Endothelial cell of umbilical vein (primary cell): ENCODE data around the gene ESPNL. TPM values are rescaled to one million over a fixed set of nuclear protein-coding genes. Genes with fewer than 3 reads are reported as not detected.

ENCODE experiments used
- BruUV-seq: library from RNA; stranded (reverse); fragments of 400-500 nt; replicated peaks from 2 replicates; lab custom pipeline; 2021; lab: Mats Ljungman, UMichigan
- CTCF ChIA-PET: fragments of 300-600, 350-600 bp; sonication (Branson Sonifier 250); formaldehyde crosslinking; loops from one replicate; lab custom pipeline; 2021; ENCODE audit warnings: antibody characterized with exemption, inconsistent platforms; lab: Charles Lee
- POLR2A ChIA-PET: fragments of 300-600, 350-600 bp; sonication (Branson Sonifier 250); formaldehyde crosslinking; loops from one replicate; lab custom pipeline; 2021; ENCODE audit warnings: antibody characterized with exemption, inconsistent platforms; lab: Charles Lee
- DNase-seq: peaks from one replicate; pipeline ENCODE4 v3.0.0-alpha.2; 2011; ENCODE audit warnings: low read depth, low spot score
- FAIRE-seq: peaks from 2 replicates; lab custom pipeline; 2011; peaks lifted over from hg19 to GRCh38; lab: Jason Lieb, UNC
- H2AFZ ChIP-seq: 2 replicates; pipeline ENCODE4 v1.6.0; 2012; ENCODE audit warnings: low read depth, low read length, control low read depth, inconsistent platforms
- H3K27ac ChIP-seq: 2 replicates; pipeline ENCODE4 v1.5.1; 2011; ENCODE audit warnings: low read depth, mild to moderate bottlenecking, control low read depth, low read length, moderate library complexity; ENCODE audit not compliant: insufficient read depth
- H3K27me3 ChIP-seq, 2 experiments: 2 replicates each; pipeline versions ENCODE4 v1.6.0 to v1.6.1; 2011; ENCODE audit warnings: low read length in 2 of 2, mixed read lengths in 1 of 2; ENCODE audit not compliant: control insufficient read depth in 2 of 2, insufficient read depth in 2 of 2
- H3K36me3 ChIP-seq, 2 experiments: 2 replicates in 1 of 2; 3 replicates in 1 of 2; pipeline ENCODE4 v1.5.1; 2011; ENCODE audit warnings: low read length in 2 of 2, mild to moderate bottlenecking in 1 of 2, moderate library complexity in 1 of 2; ENCODE audit not compliant: control insufficient read depth in 2 of 2, insufficient read depth in 2 of 2; ENCODE audit errors: extremely low read depth in 1 of 2
- H3K4me1 ChIP-seq: 3 replicates; pipeline ENCODE4 v1.5.1; 2011; ENCODE audit warnings: mild to moderate bottlenecking, low read length; ENCODE audit not compliant: control insufficient read depth, insufficient read depth; ENCODE audit errors: extremely low read depth
- H3K4me2 ChIP-seq: 2 replicates; pipeline ENCODE4 v1.6.1; 2011; ENCODE audit warnings: low read length, control low read depth, mixed read lengths; ENCODE audit not compliant: insufficient read depth
- H3K4me3 ChIP-seq, 3 experiments: fragments of 200-600 bp in 1 of 3; sonication (generic), shearing (Covaris generic) in 1 of 3; replicated peaks in 1 of 3; 2 replicates each; pipeline ENCODE4 v1.5.1; 2011 to 2016; ENCODE audit warnings: control low read depth in 3 of 3, low read length in 3 of 3, mild to moderate bottlenecking in 2 of 3, inconsistent platforms in 1 of 3, low read depth in 1 of 3, moderate library complexity in 1 of 3; ENCODE audit not compliant: insufficient read depth in 1 of 3
- H3K79me2 ChIP-seq: 2 replicates; pipeline ENCODE4 v1.6.0; 2012; ENCODE audit warnings: low read length, inconsistent platforms; ENCODE audit not compliant: control insufficient read depth, insufficient read depth
- H3K9ac ChIP-seq: replicated peaks from 2 replicates; pipeline ENCODE3; 2011; ENCODE audit warnings: low read length, control low read depth; ENCODE audit not compliant: insufficient read depth; ENCODE audit errors: extremely low read depth
- H3K9me1 ChIP-seq: replicated peaks from 3 replicates; pipeline ENCODE4 v1.6.0; 2011; ENCODE audit warnings: mild to moderate bottlenecking, low read length; ENCODE audit not compliant: control insufficient read depth, insufficient read depth; ENCODE audit errors: extremely low read depth
- H3K9me3 ChIP-seq: replicated peaks from 2 replicates; pipeline ENCODE4 v1.5.1; 2012; ENCODE audit warnings: low read length, inconsistent platforms; ENCODE audit not compliant: control insufficient read depth, insufficient read depth
- H4K20me1 ChIP-seq: replicated peaks from 2 replicates; pipeline ENCODE3; 2011; ENCODE audit warnings: mild to moderate bottlenecking, low read length; ENCODE audit not compliant: control insufficient read depth, insufficient read depth; ENCODE audit errors: extremely low read depth
- CTCF ChIP-seq, 2 donors: IDR thresholded peaks; 1 replicate in 1 of 2; 2 replicates in 1 of 2; pipeline ENCODE4 v1.5.1; 2011; ENCODE audit warnings: low read length in 2 of 2, mild to moderate bottlenecking in 2 of 2, moderate library complexity in 2 of 2, control low read depth in 1 of 2, inconsistent platforms in 1 of 2, low read depth in 1 of 2; ENCODE audit not compliant: insufficient read depth in 1 of 2; ENCODE audit errors: extremely low read depth in 1 of 2
- EZH2 ChIP-seq: IDR thresholded peaks from 2 replicates; pipeline ENCODE4 v1.6.1; 2012; ENCODE audit warnings: borderline replicate concordance, low read depth, mild to moderate bottlenecking, moderate library complexity, low read length, inconsistent platforms; ENCODE audit not compliant: severe bottlenecking
- FOS ChIP-seq: IDR thresholded peaks from 2 replicates; pipeline ENCODE4 v1.6.1; 2011; ENCODE audit warnings: mild to moderate bottlenecking, low read length, moderate library complexity, borderline replicate concordance; ENCODE audit not compliant: insufficient read depth
- GATA2 ChIP-seq: IDR thresholded peaks from 2 replicates; pipeline ENCODE4 v1.7.0; 2011; ENCODE audit warnings: low read depth, mild to moderate bottlenecking, moderate library complexity, mixed read lengths, low read length; ENCODE audit not compliant: insufficient read length, insufficient read depth
- JUN ChIP-seq: IDR thresholded peaks from 2 replicates; pipeline ENCODE4 v1.6.1; 2011; ENCODE audit warnings: borderline replicate concordance, low read depth; ENCODE audit not compliant: insufficient read length, insufficient read depth
- MAX ChIP-seq: IDR thresholded peaks from 2 replicates; pipeline ENCODE4 v1.6.1; 2011; ENCODE audit not compliant: insufficient read depth, insufficient read length
- MYC ChIP-seq: IDR thresholded peaks from one replicate; pipeline ENCODE4 v1.6.1; 2011; ENCODE audit warnings: mild to moderate bottlenecking, low read depth, low read length
- POLR2A ChIP-seq: IDR thresholded peaks from 2 replicates; pipeline ENCODE4 v1.6.1; 2012; ENCODE audit warnings: low read depth, mild to moderate bottlenecking, control low read depth, low read length
- POLR2AphosphoS5 ChIP-seq: IDR thresholded peaks from 2 replicates; pipeline ENCODE4 v1.6.1; 2012; ENCODE audit warnings: low read depth, mild to moderate bottlenecking, control low read depth, low read length, moderate library complexity; ENCODE audit not compliant: insufficient read depth
- dilution Hi-C: fragments of 300-500 bp; cut with MboI; formaldehyde crosslinking; loops from one replicate; pipeline ENCODE4 v1.15.0; 2019; ENCODE audit warnings: low sequenced_read_pairs; ENCODE audit not compliant: extremely low pct_ligation_motif_present
- intact Hi-C: fragments of 100-400 bp; cut with micrococcal nuclease; formaldehyde crosslinking; loops from one replicate; pipeline ENCODE4 v1.10.0; 2022
- polyA plus RNA-seq, 4 experiments: library from polyadenylated mRNA; depleted of rRNA in 3 of 4; stranded (reverse) in 3 of 4; unstranded in 1 of 4; fragments of >200 nt; gene quantifications; 2 replicates each; pipeline versions ENCODE4 v1.2.1 to v1.2.3, GENCODE V29; 2011 to 2012; ENCODE audit warnings: missing spikeins in 1 of 4
- total RNA-seq: library from RNA; stranded (reverse); gene quantifications from 2 replicates; pipeline ENCODE4 v1.2.3, GENCODE V29; 2021

The ESPNL gene
- total and polyA plus RNA-seq, 2 donors (not counting 3 experiments of a cell fraction or from before 2014, with no cell fraction given) = not detected

DNA sequence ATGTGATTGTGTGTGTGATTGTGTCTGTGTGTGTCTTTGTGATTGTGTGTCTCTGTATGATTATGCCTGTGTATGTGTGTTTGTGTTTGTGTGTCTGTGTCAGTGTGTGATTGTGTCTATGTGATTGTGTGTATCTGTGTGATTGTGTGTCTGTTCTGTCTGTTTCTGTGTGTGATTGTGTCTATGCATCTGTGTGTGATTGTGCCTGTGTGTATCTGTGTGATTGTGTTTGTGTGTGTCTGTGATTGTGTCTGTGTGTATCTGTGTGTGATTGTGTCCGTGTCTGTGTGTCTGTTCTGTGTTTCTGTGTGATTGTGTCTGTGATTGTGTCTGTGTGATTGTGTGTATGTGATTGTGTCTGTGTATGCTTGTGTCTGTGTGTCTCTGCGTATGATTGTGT lies 26.2 kb downstream of the ESPNL start:
- no peak for FAIRE-seq
- CTCF ChIA-PET = no interaction called here

More for the DNA sequence above, 26.2 kb downstream of the ESPNL start:
- no peak for DNase-seq
- dilution Hi-C loops (no loop called here), intact Hi-C loops (no loop called here)
- no peaks in the 10 kb centered on the region for H4K20me1 ChIP-seq
- no peak for TF ChIP-seq JUN
- no peak for TF ChIP-seq MAX
- TF ChIP-seq POLR2AphosphoS5 = no peak
- TF ChIP-seq GATA2 = no peak
- TF ChIP-seq EZH2 = no peak
- TF ChIP-seq MYC = no peak
- TF ChIP-seq CTCF (IDR thresholded peaks at IDR 0.05; ENCODE audit: extremely low read depth in 1 of 2, insufficient read depth in 1 of 2, low read depth in 1 of 2, low read length in 2 of 2) = no peak
- no peak for TF ChIP-seq POLR2A
- no peak for TF ChIP-seq FOS
- no peak overlapping the region for H2AFZ ChIP-seq
- POLR2A ChIA-PET = no interaction called here
- no peak overlapping the region for H3K4me3 ChIP-seq
- no TSS peak for BruUV-seq
- H3K27ac ChIP-seq = no peak overlapping the region
- H3K27me3 ChIP-seq = no peaks in the 10 kb centered on the region
- no peak overlapping the region for H3K9ac ChIP-seq
- no peaks in the 10 kb centered on the region for H3K9me1 ChIP-seq
- H3K4me1 ChIP-seq = no peaks in the 10 kb centered on the region
- no peaks in the 10 kb centered on the region for H3K9me3 ChIP-seq
- H3K4me2 ChIP-seq = no peak overlapping the region
- no peaks in the 10 kb centered on the region for H3K79me2 ChIP-seq
- no peaks in the 10 kb centered on the region for H3K36me3 ChIP-seq
